LNCaP clone FGC (cell line): ENCODE measurements around the gene SPDYC.

ENCODE experiments used
- DNase-seq: peaks from one replicate; pipeline ENCODE4 v3.0.0-alpha.2; 2011; ENCODE audit warnings: low read depth
- H3K4me3 ChIP-seq: 2 replicates; pipeline ENCODE4 v1.5.1; 2011; ENCODE audit warnings: mild to moderate bottlenecking, low read depth, low read length, control low read depth
- TF ChIP-seq, protein P1 (sequence below): IDR thresholded peaks from 2 replicates; pipeline ENCODE4 v1.5.1; 2012; ENCODE audit warnings: mild to moderate bottlenecking; ENCODE audit not compliant: control insufficient read depth, insufficient read depth; ENCODE audit errors: extremely low read depth

Gene SPDYC, protein sequence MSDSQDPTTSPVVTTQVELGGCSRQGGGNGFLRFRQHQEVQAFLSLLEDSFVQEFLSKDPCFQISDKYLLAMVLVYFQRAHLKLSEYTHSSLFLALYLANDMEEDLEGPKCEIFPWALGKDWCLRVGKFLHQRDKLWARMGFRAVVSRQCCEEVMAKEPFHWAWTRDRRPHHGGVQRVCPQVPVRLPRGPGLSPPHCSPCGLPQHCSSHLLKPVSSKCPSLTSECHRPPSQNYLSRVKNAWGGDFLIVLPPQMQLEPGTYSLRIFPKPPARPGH

DNA sequence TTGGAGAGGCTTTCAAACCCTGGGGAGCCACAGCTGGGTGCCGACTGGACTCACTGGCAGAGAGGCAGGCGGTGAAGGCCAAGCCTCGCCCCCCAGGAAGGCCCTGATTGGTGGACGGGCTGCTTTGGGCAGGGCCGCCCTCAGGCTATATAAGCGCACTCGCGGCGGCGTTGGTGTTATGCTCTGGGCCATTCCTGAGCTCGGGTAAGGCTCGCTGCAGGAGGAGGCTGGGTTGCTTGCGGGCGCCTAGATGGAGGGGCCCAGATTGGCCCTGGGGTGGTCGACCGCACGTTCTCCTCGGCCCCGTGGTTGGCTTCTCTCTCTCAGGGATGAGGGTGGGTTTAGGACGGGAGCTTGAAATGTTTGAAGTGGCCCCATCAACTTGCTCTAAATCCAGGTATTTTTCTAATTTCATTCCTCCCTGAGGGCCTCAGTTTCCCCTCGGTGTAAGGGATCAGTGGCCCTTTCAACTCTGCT lies at the start of gene SPDYC:
SPDYC (plus strand) TSS at position 176 of the 477 bp plus-strand sequence. CDS start 1,125 bp downstream, outside the sequence.
- H3K4me3 ChIP-seq = no peak within 1 kb of the TSS
- DNase-seq = no peak
- TF ChIP-seq, protein P1, sequence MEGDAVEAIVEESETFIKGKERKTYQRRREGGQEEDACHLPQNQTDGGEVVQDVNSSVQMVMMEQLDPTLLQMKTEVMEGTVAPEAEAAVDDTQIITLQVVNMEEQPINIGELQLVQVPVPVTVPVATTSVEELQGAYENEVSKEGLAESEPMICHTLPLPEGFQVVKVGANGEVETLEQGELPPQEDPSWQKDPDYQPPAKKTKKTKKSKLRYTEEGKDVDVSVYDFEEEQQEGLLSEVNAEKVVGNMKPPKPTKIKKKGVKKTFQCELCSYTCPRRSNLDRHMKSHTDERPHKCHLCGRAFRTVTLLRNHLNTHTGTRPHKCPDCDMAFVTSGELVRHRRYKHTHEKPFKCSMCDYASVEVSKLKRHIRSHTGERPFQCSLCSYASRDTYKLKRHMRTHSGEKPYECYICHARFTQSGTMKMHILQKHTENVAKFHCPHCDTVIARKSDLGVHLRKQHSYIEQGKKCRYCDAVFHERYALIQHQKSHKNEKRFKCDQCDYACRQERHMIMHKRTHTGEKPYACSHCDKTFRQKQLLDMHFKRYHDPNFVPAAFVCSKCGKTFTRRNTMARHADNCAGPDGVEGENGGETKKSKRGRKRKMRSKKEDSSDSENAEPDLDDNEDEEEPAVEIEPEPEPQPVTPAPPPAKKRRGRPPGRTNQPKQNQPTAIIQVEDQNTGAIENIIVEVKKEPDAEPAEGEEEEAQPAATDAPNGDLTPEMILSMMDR = no peak

DNA sequence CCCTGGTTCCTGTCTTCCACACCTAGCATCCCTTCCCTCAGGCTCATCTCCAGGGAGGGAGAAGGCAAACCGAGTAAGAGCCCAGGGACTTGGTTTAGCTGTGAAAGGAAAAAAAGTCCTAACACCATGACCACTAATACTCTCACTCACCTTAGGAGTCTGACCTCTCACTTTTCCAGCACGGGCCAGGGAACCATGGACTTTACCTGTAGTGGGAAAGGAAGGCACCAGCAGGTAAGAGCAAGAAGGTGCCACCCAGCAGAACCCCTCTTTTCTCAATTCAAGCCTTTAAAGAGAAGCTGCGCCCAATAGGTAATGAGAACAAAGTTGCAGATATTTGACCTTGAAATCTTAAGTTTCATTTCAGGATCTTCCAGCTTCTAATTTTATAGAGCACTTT lies 49.2 kb upstream of the SPDYC start:
- DNase-seq = no peak
- H3K4me3 ChIP-seq = peak overlapping the region; percentile 99
- TF ChIP-seq, protein P1 = no peak

DNA sequence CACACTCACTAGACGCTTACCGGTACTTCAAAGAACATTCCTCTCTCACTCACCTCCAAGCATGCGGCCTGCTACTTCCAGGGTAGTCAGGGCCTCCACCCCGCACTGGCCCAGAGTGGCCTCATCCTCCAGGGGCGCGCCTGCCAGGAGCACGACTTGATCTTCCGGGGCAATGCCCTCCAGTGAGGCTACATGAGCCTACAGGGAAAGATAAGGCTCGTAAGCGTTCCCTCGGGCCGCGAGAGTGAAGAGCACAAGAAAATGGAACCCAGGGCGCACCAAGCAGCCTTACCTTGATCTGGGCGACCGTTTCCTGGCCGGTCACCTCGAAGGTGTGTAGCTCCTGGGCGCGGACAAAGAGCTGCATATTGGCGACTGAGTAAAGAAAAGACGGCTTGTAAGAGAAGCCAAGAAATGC lies 48.6 kb upstream of the SPDYC start:
- TF ChIP-seq, protein P1 = no peak
- H3K4me3 ChIP-seq = peak overlapping the region; percentile 99
- no peak for DNase-seq

DNA sequence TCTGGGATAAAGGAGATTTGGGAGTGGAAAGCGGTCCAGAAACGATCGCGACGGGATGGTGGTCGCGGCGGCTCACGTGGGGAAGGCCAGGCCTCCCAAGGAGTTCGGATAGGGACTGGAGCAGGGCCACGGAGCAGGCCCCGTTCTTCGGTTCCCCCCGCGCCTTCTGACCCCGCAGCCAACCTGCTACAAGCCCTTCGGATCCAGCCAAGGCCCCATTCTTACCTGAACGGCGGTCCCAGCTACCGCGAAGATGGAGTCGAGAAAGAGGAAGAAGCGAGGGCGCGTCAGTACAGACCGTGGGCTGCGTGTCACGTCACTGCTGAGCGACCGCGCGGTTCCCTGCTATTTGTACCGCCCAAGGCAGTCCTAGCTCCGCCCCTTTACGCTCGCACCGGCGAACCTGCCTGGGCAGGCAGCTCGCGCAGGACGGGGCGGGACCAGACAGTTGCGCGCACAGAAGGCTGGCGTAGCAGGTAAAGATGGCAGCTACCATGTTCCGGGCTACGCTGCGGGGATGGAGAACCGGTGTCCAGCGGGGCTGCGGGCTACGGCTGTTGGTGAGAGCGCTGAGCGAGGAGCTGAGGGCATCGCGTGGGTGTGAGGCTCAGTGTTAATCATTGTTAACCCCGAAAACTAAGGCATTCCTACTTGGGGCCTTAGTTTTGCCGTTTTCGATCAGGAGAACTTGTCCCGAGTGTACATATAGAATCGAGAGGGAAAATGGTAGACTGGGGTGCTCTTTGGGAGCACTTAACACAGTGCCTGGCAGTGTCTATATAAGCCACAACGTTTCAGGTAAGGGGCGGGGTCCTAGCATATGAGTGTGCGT lies 48.0 kb upstream of the SPDYC start, which contains the start of the genes FAU and MRPL49:
FAU (minus strand) TSS at position 270 of the 832 bp plus-strand sequence. CDS start 321 bp downstream, outside the sequence.
MRPL49 (plus strand) TSS at position 457 of the 832 bp plus-strand sequence; CDS start at position 483, 26 bp downstream.
- TF ChIP-seq, protein P1 = no peak
- H3K4me3 ChIP-seq = peak within 1 kb of the TSS; percentile 99
- DNase-seq = peak; percentile 92

DNA sequence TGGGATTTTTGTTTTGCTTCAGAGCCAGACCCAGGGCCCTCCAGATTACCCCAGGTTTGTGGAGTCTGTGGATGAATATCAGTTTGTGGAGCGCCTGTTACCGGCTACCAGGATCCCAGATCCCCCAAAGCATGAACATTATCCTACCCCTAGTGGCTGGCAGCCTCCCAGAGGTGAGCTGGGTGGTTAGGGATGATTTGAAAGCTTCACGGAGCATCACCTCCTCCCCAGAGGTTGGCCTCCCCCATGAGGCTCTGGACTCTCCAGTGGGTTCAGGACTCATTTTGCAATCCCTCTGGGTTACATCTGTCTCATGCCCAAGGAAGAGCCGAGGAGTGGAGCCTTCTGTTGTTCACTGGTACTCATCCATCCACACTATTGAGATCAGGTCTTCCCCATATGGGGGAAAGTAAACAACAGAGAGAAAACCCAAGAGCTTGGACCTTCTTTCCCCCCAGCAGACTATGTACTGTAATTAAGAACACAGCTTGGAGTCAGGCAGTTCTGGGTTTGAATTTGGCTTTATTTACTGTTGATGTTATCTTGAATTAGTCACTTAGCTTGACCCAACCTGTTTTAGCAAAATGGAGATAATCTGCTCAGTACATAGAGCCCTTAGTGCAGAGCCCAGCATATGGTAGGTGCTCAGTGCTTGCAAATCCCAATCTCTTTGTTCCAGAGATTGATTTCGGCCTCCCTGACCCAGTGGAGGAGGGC lies 45.4 kb upstream of the SPDYC start:
- DNase-seq = no peak
- H3K4me3 ChIP-seq = no peak overlapping the region
- TF ChIP-seq, protein P1 = no peak
